Measurements from ENCODE around the gene AGL. TPM values are rescaled to one million over a fixed set of nuclear protein-coding genes. Genes with fewer than 3 reads are reported as not detected.

AGL gene
- total and polyA plus RNA-seq, 3 donors from 2014 or later, result 7.1 to 19.6 (median 16.7) TPM

- Histone ChIP-seq H3K27ac (no peak overlapping the region), H3K36me3 (ENCODE audit: low read depth, missing control alignments) (no peaks in the 10 kb centered on the region), H3K4me1 (peaks cover 6% of the 10 kb centered on the region), H3K9me3 (no peaks in the 10 kb centered on the region), H3K4me3 (no peak overlapping the region), H3K27me3 (no peaks in the 10 kb centered on the region)
- no peak for DNase-seq
- intact Hi-C loops (cut with DNase I; ENCODE audit: low total_unique reads), result no loop called here
- WGBS, 2 donors, result 94 to 100% methylated on average over 1 of the region's 1 CpG
- TF ChIP-seq POLR2A (IDR thresholded peaks at IDR 0.05), result no peak
- TF ChIP-seq CTCF (IDR thresholded peaks at IDR 0.05), result no peak
Measured at GRCh38 chr1:99872063-99872462, 21.9 kb downstream of the AGL start.

- WGBS, 2 donors, result 67 to 81% methylated on average over 3 of the region's 3 CpGs
- intact Hi-C loops (cut with DNase I; ENCODE audit: low total_unique reads), result no loop called here
- no peaks in the 10 kb centered on the region for H3K4me1 ChIP-seq
- no peaks in the 10 kb centered on the region for H3K9me3 ChIP-seq
- no peaks in the 10 kb centered on the region for H3K27me3 ChIP-seq
- H3K36me3 ChIP-seq (ENCODE audit: low read depth, missing control alignments), result no peaks in the 10 kb centered on the region
- no peak overlapping the region for H3K4me3 ChIP-seq
- TF ChIP-seq POLR2A (IDR thresholded peaks at IDR 0.05) (no peak), CTCF (IDR thresholded peaks at IDR 0.05) (no peak)
- H3K27ac ChIP-seq, result no peak overlapping the region
- no peak for DNase-seq
Measured at GRCh38 chr1:99877568-99877967, 27.4 kb downstream of the AGL start.

GRCh38 chr1:99886179-99886578, 36.0 kb downstream of the AGL start:
- Histone ChIP-seq H3K4me3 (no peak overlapping the region), H3K4me1 (no peaks in the 10 kb centered on the region), H3K27me3 (no peaks in the 10 kb centered on the region), H3K9me3 (no peaks in the 10 kb centered on the region), H3K27ac (no peak overlapping the region), H3K36me3 (ENCODE audit: low read depth, missing control alignments) (no peaks in the 10 kb centered on the region)
- WGBS, 2 donors, result 62 to 83% methylated on average over 1 of the region's 1 CpG
- no peak for TF ChIP-seq CTCF (IDR thresholded peaks at IDR 0.05)
- no peak for TF ChIP-seq POLR2A (IDR thresholded peaks at IDR 0.05)
- no peak for DNase-seq
- intact Hi-C loops (cut with DNase I; ENCODE audit: low total_unique reads), result no loop called here

GRCh38 chr1:99886841-99887240, 36.7 kb downstream of the AGL start:
- Histone ChIP-seq H3K4me1 (no peaks in the 10 kb centered on the region), H3K4me3 (no peak overlapping the region), H3K27ac (no peak overlapping the region), H3K36me3 (ENCODE audit: low read depth, missing control alignments) (no peaks in the 10 kb centered on the region), H3K27me3 (no peaks in the 10 kb centered on the region), H3K9me3 (no peaks in the 10 kb centered on the region)
- no peak for TF ChIP-seq CTCF (IDR thresholded peaks at IDR 0.05)
- no peak for TF ChIP-seq POLR2A (IDR thresholded peaks at IDR 0.05)
- intact Hi-C loops (cut with DNase I; ENCODE audit: low total_unique reads), result no loop called here
- DNase-seq, result no peak

- 97% methylated on average over 2 of the region's 2 CpGs for WGBS, 2 donors
- TF ChIP-seq POLR2A (IDR thresholded peaks at IDR 0.05) (no peak), CTCF (IDR thresholded peaks at IDR 0.05) (no peak)
Measured at GRCh38 chr1:99887890-99888289, 37.7 kb downstream of the AGL start.

More at GRCh38 chr1:99887890-99888289, 37.7 kb downstream of the AGL start:
- H3K4me1 ChIP-seq, result no peaks in the 10 kb centered on the region
- intact Hi-C loops (cut with DNase I; ENCODE audit: low total_unique reads), result no loop called here
- no peaks in the 10 kb centered on the region for H3K36me3 ChIP-seq (ENCODE audit: low read depth, missing control alignments)
- H3K4me3 ChIP-seq, result no peak overlapping the region
- no peak for DNase-seq
- H3K9me3 ChIP-seq, result no peaks in the 10 kb centered on the region
- no peaks in the 10 kb centered on the region for H3K27me3 ChIP-seq
- no peak overlapping the region for H3K27ac ChIP-seq

All from testis (tissue), 3 donors.